NCI-H82 treated with DMSO at 0.1 percent for 48 hours (cell line): ENCODE measurements around the gene MAMSTR.

ENCODE experiments used
- DNase-seq: peaks from one replicate; lab custom pipeline; 2025; ENCODE audit not compliant: unreplicated experiment; lab: John Stamatoyannopoulos, UW

Gene MAMSTR

GRCh38 chr19:48665786-48666185, 53.7 kb downstream of the MAMSTR start:
- DNase-seq = no peak

- no peak for DNase-seq
These were observed 55.0 kb downstream of the MAMSTR start for GRCh38 chr19:48664476-48664875.

- DNase-seq = no peak
These were observed 55.9 kb downstream of the MAMSTR start for GRCh38 chr19:48663667-48664066.
